ENCODE measurements around the gene VDAC2. TPM values are rescaled to one million over a fixed set of nuclear protein-coding genes. Genes with fewer than 3 reads are reported as not detected.

Gene VDAC2
- total and polyA plus RNA-seq, 10 of the 15 experiments (the other 5 are each of a cell fraction or from before 2014, with no cell fraction given) = 73.4 to 294 (median 146) TPM

DNA sequence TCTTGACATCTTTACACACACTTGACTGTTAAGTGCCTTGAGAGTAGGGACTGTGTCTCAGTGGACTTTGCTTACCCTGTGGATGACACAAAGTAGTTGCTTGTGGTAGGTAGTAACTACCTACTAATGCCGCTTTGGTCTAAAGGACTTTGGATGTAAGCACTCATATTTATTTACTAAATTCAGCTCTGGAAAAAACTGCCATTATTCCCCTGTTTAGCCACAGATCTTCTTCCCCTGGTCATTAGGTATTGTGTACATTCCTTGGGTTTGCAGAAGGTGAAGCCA, 2.8 kb upstream of the VDAC2 start:
- TF ChIP-seq MTA3 (IDR thresholded peaks at IDR 0.05; ENCODE audit: borderline replicate concordance, low read length) = no peak
- TF ChIP-seq, protein P1, sequence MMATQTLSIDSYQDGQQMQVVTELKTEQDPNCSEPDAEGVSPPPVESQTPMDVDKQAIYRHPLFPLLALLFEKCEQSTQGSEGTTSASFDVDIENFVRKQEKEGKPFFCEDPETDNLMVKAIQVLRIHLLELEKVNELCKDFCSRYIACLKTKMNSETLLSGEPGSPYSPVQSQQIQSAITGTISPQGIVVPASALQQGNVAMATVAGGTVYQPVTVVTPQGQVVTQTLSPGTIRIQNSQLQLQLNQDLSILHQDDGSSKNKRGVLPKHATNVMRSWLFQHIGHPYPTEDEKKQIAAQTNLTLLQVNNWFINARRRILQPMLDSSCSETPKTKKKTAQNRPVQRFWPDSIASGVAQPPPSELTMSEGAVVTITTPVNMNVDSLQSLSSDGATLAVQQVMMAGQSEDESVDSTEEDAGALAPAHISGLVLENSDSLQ (IDR thresholded peaks at IDR 0.05) = no peak
- TF ChIP-seq EGR1 (IDR thresholded peaks at IDR 0.05; ENCODE audit: borderline replicate concordance in 1 of 2, low read depth in 2 of 2, low read length in 2 of 2) = no peak
- TF ChIP-seq, protein P2, sequence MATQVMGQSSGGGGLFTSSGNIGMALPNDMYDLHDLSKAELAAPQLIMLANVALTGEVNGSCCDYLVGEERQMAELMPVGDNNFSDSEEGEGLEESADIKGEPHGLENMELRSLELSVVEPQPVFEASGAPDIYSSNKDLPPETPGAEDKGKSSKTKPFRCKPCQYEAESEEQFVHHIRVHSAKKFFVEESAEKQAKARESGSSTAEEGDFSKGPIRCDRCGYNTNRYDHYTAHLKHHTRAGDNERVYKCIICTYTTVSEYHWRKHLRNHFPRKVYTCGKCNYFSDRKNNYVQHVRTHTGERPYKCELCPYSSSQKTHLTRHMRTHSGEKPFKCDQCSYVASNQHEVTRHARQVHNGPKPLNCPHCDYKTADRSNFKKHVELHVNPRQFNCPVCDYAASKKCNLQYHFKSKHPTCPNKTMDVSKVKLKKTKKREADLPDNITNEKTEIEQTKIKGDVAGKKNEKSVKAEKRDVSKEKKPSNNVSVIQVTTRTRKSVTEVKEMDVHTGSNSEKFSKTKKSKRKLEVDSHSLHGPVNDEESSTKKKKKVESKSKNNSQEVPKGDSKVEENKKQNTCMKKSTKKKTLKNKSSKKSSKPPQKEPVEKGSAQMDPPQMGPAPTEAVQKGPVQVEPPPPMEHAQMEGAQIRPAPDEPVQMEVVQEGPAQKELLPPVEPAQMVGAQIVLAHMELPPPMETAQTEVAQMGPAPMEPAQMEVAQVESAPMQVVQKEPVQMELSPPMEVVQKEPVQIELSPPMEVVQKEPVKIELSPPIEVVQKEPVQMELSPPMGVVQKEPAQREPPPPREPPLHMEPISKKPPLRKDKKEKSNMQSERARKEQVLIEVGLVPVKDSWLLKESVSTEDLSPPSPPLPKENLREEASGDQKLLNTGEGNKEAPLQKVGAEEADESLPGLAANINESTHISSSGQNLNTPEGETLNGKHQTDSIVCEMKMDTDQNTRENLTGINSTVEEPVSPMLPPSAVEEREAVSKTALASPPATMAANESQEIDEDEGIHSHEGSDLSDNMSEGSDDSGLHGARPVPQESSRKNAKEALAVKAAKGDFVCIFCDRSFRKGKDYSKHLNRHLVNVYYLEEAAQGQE (IDR thresholded peaks at IDR 0.05; ENCODE audit: low read depth, low read length) = no peak
- TF ChIP-seq BCLAF1 (IDR thresholded peaks at IDR 0.05) = no peak
- TF ChIP-seq SUPT20H (IDR thresholded peaks at IDR 0.05; ENCODE audit: borderline replicate concordance, control insufficient read depth, low read depth, low read length) = no peak
- Histone ChIP-seq H3K27me3 (replicated peaks in 1 of 2; ENCODE audit: control insufficient read depth in 2 of 2, insufficient read depth in 2 of 2, low read length in 1 of 2) (no peaks in the 10 kb centered on the region), H3K9me3 (replicated peaks; ENCODE audit: control insufficient read depth, insufficient read depth, low read length) (no peaks in the 10 kb centered on the region), H4K20me1 (ENCODE audit: control insufficient read depth, insufficient read depth) (no peaks in the 10 kb centered on the region), H3K4me2 (ENCODE audit: control insufficient read depth, insufficient read depth) (no peak overlapping the region), H3K4me1 (ENCODE audit: control insufficient read depth, insufficient read depth, low read length) (0 out of 2 replicates have a peak, but pooled peaks cover 4% of the 10 kb centered on the region), H3K36me3 (ENCODE audit: control insufficient read depth in 2 of 2, insufficient read depth in 2 of 2, low read length in 1 of 2) (no peaks in the 10 kb centered on the region), H3K27ac (ENCODE audit: control insufficient read depth, insufficient read depth) (no peak overlapping the region), H3K79me2 (ENCODE audit: control insufficient read depth, insufficient read depth, low read length) (peaks cover 24% of the 10 kb centered on the region), H3K4me3 (no peak overlapping the region), H3K9ac (ENCODE audit: control insufficient read depth, insufficient read depth, low read length) (no peak overlapping the region), H2AFZ (ENCODE audit: control insufficient read depth, low read depth, low read length) (no peak overlapping the region)
- SMC1A ChIA-PET (ENCODE audit: uncharacterized antibody, unreplicated experiment) = interaction anchor here (0.9 kb wide), 1 partner anchor 11 kb away, joined by 3 read pairs; no protein-coding TSS in a partner anchor
- CTCF ChIA-PET = interaction anchor here (0.9 to 3.6 kb wide), 3 partner anchors 20 to 34 kb away, joined by 3 to 10 read pairs (median 3); no protein-coding TSS in a partner anchor
- no peak for DNase-seq (ENCODE audit: low read depth, low spot score)
- 94% methylated on average over 1 of the region's 1 CpG for WGBS (ENCODE audit: insufficient coverage, insufficient replicate concordance, low lambda C conversion rate, missing lambda C conversion rate)
- ATAC-seq = no peak
- intact Hi-C loops (cut with micrococcal nuclease; ENCODE audit: unreplicated experiment) = no loop called here
- in situ Hi-C loops (cut with MboI) = no loop called here
- POLR2A ChIA-PET = interaction anchor here (1.0 kb wide), 1 partner anchor 47 kb away, joined by 4 read pairs; no protein-coding TSS in a partner anchor
- FAIRE-seq = no peak
- RAD21 ChIA-PET (ENCODE audit: unreplicated experiment) = no interaction called here
- no TSS peak for BruUV-seq (replicated peaks)
